HG02852 (cell line): Measurements from ENCODE around the gene TCL1A.

Experiments used
- ATAC-seq: cut with Tn5 transposase; IDR thresholded peaks from one replicate; pipeline ENCODE4 v1.9.1; 2021; ENCODE audit warnings: mild to moderate bottlenecking, moderate library complexity; ENCODE audit not compliant: unreplicated experiment

Gene TCL1A

GRCh38 chr14:95707327-95707726 lies 6.6 kb downstream of the TCL1A start:
- no peak for ATAC-seq

GRCh38 chr14:95705518-95705917 lies 8.4 kb downstream of the TCL1A start:
- ATAC-seq: no peak

- no peak for ATAC-seq
Observed at GRCh38 chr14:95703805-95704204, 10.1 kb downstream of the TCL1A start.

DNA sequence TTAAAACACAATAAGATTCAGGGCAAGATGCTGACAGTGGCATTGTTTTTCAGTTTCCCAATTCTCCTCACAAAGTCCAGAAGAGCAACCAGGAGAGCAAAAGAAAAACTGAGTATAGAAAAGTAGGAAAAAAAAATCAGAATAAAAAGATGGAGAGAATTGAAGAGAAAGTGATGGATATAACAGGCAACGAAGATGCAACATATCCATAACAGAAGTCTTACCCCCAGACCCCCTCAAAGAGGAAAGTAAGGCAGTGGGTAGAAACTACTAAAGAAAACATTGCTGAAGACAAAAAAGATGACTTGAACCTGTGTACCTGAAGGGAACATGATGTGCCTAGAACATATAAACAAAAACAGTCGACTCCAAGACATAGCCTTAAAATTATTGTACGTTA lies 10.6 kb downstream of the TCL1A start:
- no peak for ATAC-seq

DNA sequence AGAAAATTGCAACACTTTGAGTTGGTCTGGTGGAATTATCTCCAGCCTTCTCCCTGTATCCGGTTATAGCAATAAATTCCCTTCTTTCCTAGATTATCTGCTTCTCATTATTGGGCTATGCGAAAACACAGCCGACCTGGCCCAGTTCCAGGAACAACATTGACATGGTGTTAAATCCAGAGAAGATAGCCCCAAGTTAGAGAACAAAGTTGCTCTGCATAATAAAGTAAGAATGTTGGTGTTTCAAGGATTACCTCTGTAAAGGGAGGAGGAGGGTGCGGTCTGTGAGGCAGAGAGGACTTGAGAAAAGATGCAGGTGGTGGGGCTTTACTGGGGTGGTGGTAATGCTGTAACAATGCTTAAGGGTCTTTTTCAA lies 12.1 kb downstream of the TCL1A start:
- no peak for ATAC-seq

DNA sequence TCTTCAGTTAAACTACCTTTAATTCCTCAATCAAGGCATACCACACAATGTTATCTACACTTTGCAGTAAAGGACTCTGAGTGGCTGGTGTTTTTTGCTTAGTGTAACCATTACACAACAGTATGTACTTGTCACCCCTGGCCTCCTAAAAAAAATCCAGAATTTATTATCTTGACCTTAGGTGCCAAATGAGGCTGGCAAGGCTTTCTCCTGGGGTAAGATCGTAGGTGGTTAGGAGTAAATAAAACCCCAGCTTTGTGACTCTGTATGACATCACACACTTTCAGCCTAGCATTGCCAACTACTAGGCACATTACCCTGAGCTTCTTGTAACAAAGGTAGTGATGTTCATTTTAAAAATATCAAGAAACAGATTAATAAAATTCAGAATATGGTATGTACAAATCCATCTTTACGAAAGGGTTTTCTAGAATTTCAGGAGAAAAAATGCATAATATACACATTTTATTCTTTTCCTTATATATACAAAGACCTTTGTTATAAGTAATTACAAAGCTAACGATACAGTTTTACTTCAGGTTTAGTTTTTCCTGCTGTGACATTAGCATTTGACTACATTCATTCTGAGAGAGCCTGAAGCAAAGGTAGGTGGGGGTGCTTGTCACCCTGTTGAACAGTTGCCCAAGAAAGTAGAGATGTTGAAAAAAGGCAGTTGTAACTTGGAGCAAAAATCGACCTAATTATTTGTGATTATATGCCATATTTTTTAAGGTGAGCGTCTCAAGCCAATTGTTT lies 13.5 kb downstream of the TCL1A start:
- no peak for ATAC-seq

- peak; percentile 59 for ATAC-seq
Observed at GRCh38 chr14:95699412-95699811, 14.5 kb downstream of the TCL1A start.

DNA sequence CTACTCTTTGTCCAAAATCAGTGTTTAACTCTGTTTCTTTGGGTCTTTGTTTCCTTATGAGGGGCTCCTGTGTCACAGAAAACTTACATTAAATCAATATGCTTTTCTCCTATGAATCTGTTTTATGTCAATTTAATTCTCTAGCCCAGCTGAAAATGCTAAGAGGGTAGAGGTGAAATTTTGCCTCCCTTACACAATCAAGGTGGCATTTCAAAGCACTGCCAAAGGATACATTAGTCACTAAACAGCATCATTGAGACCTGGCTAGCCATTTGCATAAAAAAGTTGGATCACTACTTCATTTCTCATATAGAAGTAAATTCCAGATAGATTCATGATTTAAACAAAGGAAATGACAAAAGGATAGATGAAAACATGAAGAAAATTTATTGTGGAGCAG lies 15.6 kb downstream of the TCL1A start:
- no peak for ATAC-seq

DNA sequence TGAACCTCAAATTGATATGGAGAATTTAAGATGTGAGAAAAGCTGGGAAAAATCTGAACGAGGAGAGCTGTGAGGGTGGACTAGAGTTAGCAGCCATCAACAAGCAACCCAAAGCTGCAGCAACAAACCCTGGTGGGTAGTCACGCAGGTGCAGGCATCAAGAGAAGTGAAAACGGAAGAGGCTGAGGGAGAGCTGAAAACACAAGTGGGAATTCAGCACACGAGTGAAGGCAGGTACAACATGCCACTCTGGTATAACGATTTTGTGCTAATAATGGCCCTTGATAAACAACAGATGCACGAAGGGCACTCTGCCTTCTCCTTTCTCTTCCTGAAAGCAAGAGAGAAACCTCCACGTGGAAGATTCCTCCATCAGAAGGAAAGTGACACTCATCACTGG lies 16.2 kb downstream of the TCL1A start:
- peak; percentile 81 for ATAC-seq

- no peak for ATAC-seq
Observed at GRCh38 chr14:95696741-95697140, 17.2 kb downstream of the TCL1A start.

GRCh38 chr14:95695913-95696312 lies 18.0 kb downstream of the TCL1A start:
- ATAC-seq: no peak

DNA sequence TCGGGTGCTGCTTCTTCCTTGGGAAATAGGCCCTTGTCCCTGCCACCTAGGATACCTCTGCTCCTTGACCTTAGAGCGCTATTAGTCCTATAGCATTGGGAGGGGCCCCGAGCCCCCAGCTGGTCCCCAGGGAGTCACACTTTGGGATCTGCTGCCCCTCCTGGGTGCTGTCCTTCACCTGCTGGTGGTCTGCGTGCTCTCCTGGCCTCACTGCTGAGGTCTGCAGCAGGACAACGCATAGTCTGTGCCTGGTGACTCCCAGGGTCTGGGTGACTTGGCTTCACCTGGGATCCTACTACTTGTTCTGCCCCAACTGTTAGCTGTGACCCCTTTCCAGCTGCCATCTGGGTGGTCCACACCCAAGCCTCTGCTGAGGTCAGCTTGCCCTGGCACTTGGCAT lies 18.9 kb downstream of the TCL1A start:
- no peak for ATAC-seq

DNA sequence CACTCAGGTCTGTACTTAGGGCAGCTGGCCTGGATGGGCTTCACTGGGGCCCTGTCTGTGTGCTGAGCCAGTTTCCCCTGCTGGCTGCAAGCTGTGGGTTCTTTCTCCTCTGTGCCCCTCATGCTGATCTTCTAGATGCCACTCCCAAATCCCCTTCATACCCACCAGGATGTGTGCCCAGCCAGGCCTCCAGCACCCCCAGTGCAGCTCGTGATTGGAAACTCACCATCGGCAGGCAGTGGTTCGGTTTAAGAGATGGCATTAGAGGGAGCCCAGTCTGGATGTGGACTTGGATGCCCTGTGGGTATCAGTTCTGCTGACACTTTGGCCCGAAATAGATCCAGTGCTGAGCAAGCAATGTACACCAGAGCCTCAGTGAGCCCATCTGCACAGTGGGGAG lies 21.8 kb downstream of the TCL1A start:
- no peak for ATAC-seq

- ATAC-seq: no peak
Observed at GRCh38 chr14:95691591-95691990, 22.3 kb downstream of the TCL1A start.

DNA sequence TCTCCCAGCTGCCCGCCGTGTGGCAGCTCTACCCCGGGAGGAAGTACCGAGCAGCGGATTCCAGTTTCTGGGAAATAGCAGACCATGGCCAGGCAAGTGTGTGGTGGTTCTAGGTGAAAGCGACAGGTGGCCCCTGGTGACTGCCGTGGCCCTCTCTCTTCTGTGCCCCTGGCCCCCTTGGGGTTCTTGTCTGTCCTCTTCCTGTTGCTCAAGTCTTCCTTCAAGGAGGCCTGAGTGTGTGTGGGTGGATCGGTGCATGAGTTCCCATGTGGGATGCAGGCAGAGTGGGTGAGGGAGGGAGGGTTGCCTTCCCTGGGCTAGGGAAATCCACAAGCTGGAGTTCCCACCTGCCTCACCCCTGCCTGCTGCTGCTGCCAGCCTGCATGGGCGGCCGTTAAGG lies 23.1 kb downstream of the TCL1A start:
- no peak for ATAC-seq

GRCh38 chr14:95689441-95689840 lies 24.5 kb downstream of the TCL1A start:
- no peak for ATAC-seq

GRCh38 chr14:95686935-95687334 lies 27.0 kb downstream of the TCL1A start:
- no peak for ATAC-seq

DNA sequence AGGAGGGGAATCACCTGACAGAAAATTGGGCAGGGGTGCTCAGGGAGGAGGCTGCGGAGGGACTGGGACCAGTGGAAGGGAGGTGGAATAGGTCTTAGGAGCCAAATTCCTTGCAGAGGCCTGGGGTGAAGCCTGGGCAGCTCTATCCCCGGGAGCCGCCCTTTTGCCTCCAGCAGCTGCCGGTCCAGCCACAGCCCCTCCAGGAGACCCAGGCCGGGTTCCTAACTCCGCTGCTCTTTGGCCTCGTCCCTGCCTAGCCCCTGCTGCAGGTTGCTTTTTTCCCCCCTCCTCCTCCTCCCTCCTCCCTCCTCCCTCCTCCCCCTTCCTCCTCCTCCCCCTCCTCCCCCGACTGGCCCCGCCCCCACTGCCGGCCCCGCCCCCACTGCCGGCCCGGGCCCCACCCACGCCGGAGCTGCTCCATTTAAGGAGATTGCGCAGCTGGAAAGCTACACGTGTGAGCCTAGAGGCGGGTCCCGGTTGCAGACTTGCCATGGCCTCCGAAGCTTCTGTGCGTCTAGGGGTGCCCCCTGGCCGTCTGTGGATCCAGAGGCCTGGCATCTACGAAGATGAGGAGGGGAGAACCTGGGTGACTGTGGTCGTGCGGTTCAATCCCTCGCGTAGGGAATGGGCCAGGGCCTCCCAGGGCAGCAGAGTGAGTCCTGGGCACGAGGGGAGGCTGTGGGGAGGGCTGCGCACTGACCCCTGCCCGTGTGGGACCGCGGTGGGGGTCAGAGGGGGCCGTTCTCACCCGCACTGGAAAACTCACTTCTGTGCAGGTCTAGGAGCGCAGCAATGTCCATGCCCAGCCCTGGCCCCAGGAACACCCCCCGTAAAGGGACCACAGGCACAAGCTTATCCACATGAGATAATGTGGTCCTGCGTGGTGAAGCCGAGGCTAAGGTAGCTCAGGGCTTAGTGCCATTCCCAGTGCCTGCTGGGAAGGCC lies 27.7 kb downstream of the TCL1A start, which contains the start of gene TCL1B:
Gene TCL1B (plus strand): TSS at position 449 of the 945 bp plus-strand sequence. CDS start 42 bp downstream, at position 491.
- no peak for ATAC-seq

GRCh38 chr14:95683793-95684192 lies 30.1 kb downstream of the TCL1A start:
- ATAC-seq: no peak

DNA sequence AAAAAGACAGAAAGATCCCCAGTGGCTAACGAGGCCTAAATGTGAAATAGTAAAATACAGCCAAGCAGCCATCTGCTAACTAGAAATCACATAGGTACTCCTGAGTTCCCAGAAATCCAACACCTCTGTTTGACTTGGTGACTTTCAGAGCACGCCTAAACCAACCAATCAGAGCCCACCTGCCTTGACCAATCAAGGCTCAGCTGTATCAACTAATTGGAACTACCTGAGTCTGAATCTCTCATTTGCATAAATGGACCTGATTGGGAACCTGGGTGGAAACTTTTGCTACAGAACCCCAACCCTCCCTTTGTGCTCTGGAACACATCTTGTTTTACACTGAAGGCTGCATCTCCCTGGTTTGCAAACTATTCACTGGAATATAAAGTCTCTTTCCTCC lies 32.8 kb downstream of the TCL1A start:
- no peak for ATAC-seq

GRCh38 chr14:95679998-95680735 lies 33.8 kb downstream of the TCL1A start:
- no peak for ATAC-seq
